Body of pancreas (tissue), 4 donors: ENCODE results near the gene ANKRD66. TPM values are rescaled to one million over a fixed set of nuclear protein-coding genes. Genes with fewer than 3 reads are reported as not detected.

Source experiments
- ATAC-seq: fragments of 150-250 bp; one replicate; pipeline ENCODE4 v1.9.1; 2016
- DNase-seq, 4 donors: peaks; one replicate each; pipeline ENCODE4 v3.0.0-alpha.2; 2019
- H3K27ac ChIP-seq, 4 donors: fragments of 200-600 bp; sonication (generic); 1 replicate in 3 of 4; 2 replicates in 1 of 4; pipeline versions ENCODE4 v1.5.1 to v1.6.1; 2016 to 2019; ENCODE audit warnings: mild to moderate bottlenecking in 1 of 4, mixed read lengths in 1 of 4, moderate library complexity in 1 of 4
- H3K27me3 ChIP-seq, 2 donors: fragments of 200-600 bp; sonication (generic); one replicate each; pipeline ENCODE4 v1.6.0; 2016; ENCODE audit warnings: mild to moderate bottlenecking in 1 of 2
- H3K36me3 ChIP-seq, 2 donors: fragments of 200-600 bp; sonication (generic); replicated peaks in 1 of 2; 2 replicates each; pipeline ENCODE4 v1.5.1; 2016; ENCODE audit warnings: low read depth in 2 of 2; ENCODE audit not compliant: insufficient read depth in 1 of 2
- H3K4me1 ChIP-seq: fragments of 200-600 bp; sonication (generic); one replicate; pipeline ENCODE4 v1.6.0; 2016
- H3K4me3 ChIP-seq, 2 donors: fragments of 200-600 bp; sonication (generic); 1 replicate in 1 of 2; 2 replicates in 1 of 2; pipeline ENCODE4 v1.5.1; 2016 to 2019
- H3K9me3 ChIP-seq, 3 donors: fragments of 200-600 bp; sonication (generic); 1 replicate in 2 of 3; 2 replicates in 1 of 3; pipeline ENCODE4 v1.5.1; 2016
- CTCF ChIP-seq, 7 experiments: fragments of 450-650 bp in 4 of 7; fragments of 200-600 bp in 3 of 7; sonication (generic) in 3 of 7; IDR thresholded peaks; one replicate each; pipeline ENCODE4 v1.5.1; 2016 to 2019; ENCODE audit warnings: antibody characterized with exemption in 7 of 7
- POLR2A ChIP-seq, 3 donors: fragments of 450-650 bp; IDR thresholded peaks; one replicate each; pipeline ENCODE4 v1.6.1; 2016; ENCODE audit warnings: antibody characterized with exemption in 3 of 3, mild to moderate bottlenecking in 2 of 3
- WGBS, 2 donors: methylation state at CpG; one replicate each; pipeline ENCODE4 v1.1.5; 2017; 5-methylcytosine and 5-hydroxymethylcytosine counted together
- intact Hi-C: fragments of 100-400 bp; cut with DNase I; formaldehyde crosslinking; loops from one replicate; pipeline ENCODE4 v1.15.1; 2023
- total RNA-seq, 2 donors: library from RNA; depleted of rRNA; stranded (reverse); fragments of >200 nt; gene quantifications; one replicate each; pipeline ENCODE4 v1.1.0, GENCODE V29; 2016

The ANKRD66 gene
- total RNA-seq, 2 donors from 2014 or later: not detected

GRCh38 chr6:46733341-46733801 is 13.4 kb upstream of the ANKRD66 start:
- ATAC-seq (no peak), DNase-seq (no peak)
- H3K36me3 ChIP-seq: no peaks in the 10 kb centered on the region
- no peak overlapping the region for H3K27ac ChIP-seq
- peaks cover 15% of the 10 kb centered on the region for H3K4me1 ChIP-seq
- intact Hi-C loops: no loop called here
- peaks cover 0 to 7% of the 10 kb centered on the region in 2 donors for H3K27me3 ChIP-seq
- WGBS, 2 donors: 97 to 100% methylated on average over 2 of the region's 2 CpGs
- no peaks in the 10 kb centered on the region for H3K9me3 ChIP-seq
- no peak overlapping the region for H3K4me3 ChIP-seq
- TF ChIP-seq CTCF (IDR thresholded peaks at IDR 0.05): no peak
- no peak for TF ChIP-seq POLR2A (IDR thresholded peaks at IDR 0.05)

GRCh38 chr6:46734867-46735719 is 11.6 kb upstream of the ANKRD66 start, which contains the start of gene PLA2G7:
Gene PLA2G7 (minus strand): TSS chr6:46735375. CDS start chr6:46722891, 12,484 bp downstream.
- peak; percentile 17 to 27 (median 24) for DNase-seq
- peaks cover 15% of the 10 kb centered on the region for H3K4me1 ChIP-seq
- no peak within 1 kb of the TSS for H3K27ac ChIP-seq
- 0 to 1% methylated on average over 36 to 64 of the region's 73 CpGs for WGBS, 2 donors
- intact Hi-C loops: no loop called here
- no peaks in the 10 kb centered on the region for H3K36me3 ChIP-seq
- no peaks in the 10 kb centered on the region for H3K9me3 ChIP-seq
- H3K27me3 ChIP-seq: peaks cover 0 to 7% of the 10 kb centered on the region in 2 donors
- peak; percentile 67 for ATAC-seq
- TF ChIP-seq CTCF (IDR thresholded peaks at IDR 0.05): peak in 1 of 7 experiments; percentile 7
- peak in 1 of 3 donors; percentile 29 for TF ChIP-seq POLR2A (IDR thresholded peaks at IDR 0.05)
- peak within 1 kb of the TSS; percentile 37 to 49 for H3K4me3 ChIP-seq

- WGBS, 2 donors: 17 to 21% methylated on average over 8 of the region's 8 CpGs
- intact Hi-C loops: no loop called here
- Histone ChIP-seq H3K9me3 (no peaks in the 10 kb centered on the region), H3K27ac (no peak overlapping the region), H3K36me3 (no peaks in the 10 kb centered on the region), H3K27me3 (peaks cover 0 to 7% of the 10 kb centered on the region in 2 donors), H3K4me3 (no peak overlapping the region), H3K4me1 (peaks cover 15% of the 10 kb centered on the region)
- TF ChIP-seq CTCF (IDR thresholded peaks at IDR 0.05): no peak
- no peak for TF ChIP-seq POLR2A (IDR thresholded peaks at IDR 0.05)
- DNase-seq: no peak
- ATAC-seq: no peak
Observed at GRCh38 chr6:46735720-46736031, 11.1 kb upstream of the ANKRD66 start.

GRCh38 chr6:46736906-46737305 is 9.8 kb upstream of the ANKRD66 start:
- TF ChIP-seq CTCF (IDR thresholded peaks at IDR 0.05) (no peak), POLR2A (IDR thresholded peaks at IDR 0.05) (no peak)
- no peaks in the 10 kb centered on the region for H3K9me3 ChIP-seq
- no peak overlapping the region for H3K27ac ChIP-seq
- DNase-seq (no peak), ATAC-seq (no peak)
- H3K36me3 ChIP-seq: no peaks in the 10 kb centered on the region
- intact Hi-C loops: no loop called here
- H3K4me3 ChIP-seq: no peak overlapping the region
- peaks cover 0 to 7% of the 10 kb centered on the region in 2 donors for H3K27me3 ChIP-seq
- H3K4me1 ChIP-seq: peaks cover 15% of the 10 kb centered on the region
